ENCODE measurements around the gene C2CD2L. TPM values are rescaled to one million over a fixed set of nuclear protein-coding genes. Genes with fewer than 3 reads are reported as not detected.
"Not testable (repeated sequence)": the region's sequence is repeated elsewhere in the genome, so short reads cannot be mapped to it uniquely, and the experiment has no call there.

Gene C2CD2L
- total and polyA plus RNA-seq, 2 of the 13 experiments (the other 11 are each of a cell fraction or from before 2014, with no cell fraction given) = 3.7 to 5.5 TPM

GRCh38 chr11:119134389-119134978 lies 27.3 kb downstream of the C2CD2L start:
- H3K4me1 ChIP-seq (ENCODE audit: insufficient read depth, low read length) = peaks cover 15% of the 10 kb centered on the region
- peaks cover 21 to 32% of the 10 kb centered on the region in 2 experiments for H3K36me3 ChIP-seq (replicated peaks in 1 of 2; ENCODE audit: control insufficient read depth in 1 of 2, insufficient read depth in 2 of 2, low read length in 2 of 2)
- no peak overlapping the region for H3K4me2 ChIP-seq (ENCODE audit: low read depth, low read length)
- H3K9me3 ChIP-seq (ENCODE audit: low read length) = no peaks in the 10 kb centered on the region
- in situ Hi-C loops (cut with HindIII; ENCODE audit: extremely low pct_ligation_motif_present, low pct_unique_long_range_greater_than_20kb) = no loop called here
- ChIA-PET POLR2A (interaction anchor here (0.8 to 1.8 kb wide), 4 partner anchors 13 to 34 kb away, joined by 3 to 4 read pairs (median 4); partner anchors contain the start of genes C2CD2L, HINFP and NLRX1), CTCF (ENCODE audit: low intra/inter-chr PET ratio, low total read pairs) (interaction anchor here (0.9 kb wide), 1 partner anchor 34 kb away, joined by 3 read pairs; no protein-coding TSS in a partner anchor)
- H3K27me3 ChIP-seq (ENCODE audit: control insufficient read depth in 1 of 2, insufficient read depth in 2 of 2, low read length in 2 of 2) = no peaks in the 10 kb centered on the region
- DNase-seq (ENCODE audit: low spot score) (no peak), ATAC-seq (peak; percentile 72), FAIRE-seq (no peak)
- no peaks in the 10 kb centered on the region for H3K79me2 ChIP-seq (ENCODE audit: insufficient read depth, low read length)
- TF ChIP-seq ELF4 (CRISPR knock-in tag; IDR thresholded peaks at IDR 0.05; ENCODE audit: borderline replicate concordance) (no peak), ZNF678 (CRISPR knock-in tag; IDR thresholded peaks at IDR 0.05) (no peak)
- TF ChIP-seq, protein P1, sequence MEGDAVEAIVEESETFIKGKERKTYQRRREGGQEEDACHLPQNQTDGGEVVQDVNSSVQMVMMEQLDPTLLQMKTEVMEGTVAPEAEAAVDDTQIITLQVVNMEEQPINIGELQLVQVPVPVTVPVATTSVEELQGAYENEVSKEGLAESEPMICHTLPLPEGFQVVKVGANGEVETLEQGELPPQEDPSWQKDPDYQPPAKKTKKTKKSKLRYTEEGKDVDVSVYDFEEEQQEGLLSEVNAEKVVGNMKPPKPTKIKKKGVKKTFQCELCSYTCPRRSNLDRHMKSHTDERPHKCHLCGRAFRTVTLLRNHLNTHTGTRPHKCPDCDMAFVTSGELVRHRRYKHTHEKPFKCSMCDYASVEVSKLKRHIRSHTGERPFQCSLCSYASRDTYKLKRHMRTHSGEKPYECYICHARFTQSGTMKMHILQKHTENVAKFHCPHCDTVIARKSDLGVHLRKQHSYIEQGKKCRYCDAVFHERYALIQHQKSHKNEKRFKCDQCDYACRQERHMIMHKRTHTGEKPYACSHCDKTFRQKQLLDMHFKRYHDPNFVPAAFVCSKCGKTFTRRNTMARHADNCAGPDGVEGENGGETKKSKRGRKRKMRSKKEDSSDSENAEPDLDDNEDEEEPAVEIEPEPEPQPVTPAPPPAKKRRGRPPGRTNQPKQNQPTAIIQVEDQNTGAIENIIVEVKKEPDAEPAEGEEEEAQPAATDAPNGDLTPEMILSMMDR (CRISPR knock-in tag; IDR thresholded peaks at IDR 0.05) = peak; percentile 24; the same call in 1 of the 2 replicates
- 100% methylated on average over 1 of the region's 4 CpGs for WGBS (ENCODE audit: low lambda C conversion rate)
- H3K4me3 ChIP-seq (replicated peaks in 1 of 3; ENCODE audit: insufficient read depth in 1 of 3, low read depth in 2 of 3, low read length in 3 of 3) = no peak overlapping the region
- no peak overlapping the region for H3K9ac ChIP-seq (ENCODE audit: insufficient read depth, low read depth, low read length)
- BruUV-seq (replicated peaks) = no TSS peak
- intact Hi-C loops (cut with micrococcal nuclease; ENCODE audit: unreplicated experiment) = no loop called here
- no peaks in the 10 kb centered on the region for H4K20me1 ChIP-seq (ENCODE audit: insufficient read depth, low read length)
- H3K27ac ChIP-seq (ENCODE audit: extremely low read length, insufficient read depth, low read length) = no peak overlapping the region
- no peak overlapping the region for H2AFZ ChIP-seq (ENCODE audit: low read length)

DNA sequence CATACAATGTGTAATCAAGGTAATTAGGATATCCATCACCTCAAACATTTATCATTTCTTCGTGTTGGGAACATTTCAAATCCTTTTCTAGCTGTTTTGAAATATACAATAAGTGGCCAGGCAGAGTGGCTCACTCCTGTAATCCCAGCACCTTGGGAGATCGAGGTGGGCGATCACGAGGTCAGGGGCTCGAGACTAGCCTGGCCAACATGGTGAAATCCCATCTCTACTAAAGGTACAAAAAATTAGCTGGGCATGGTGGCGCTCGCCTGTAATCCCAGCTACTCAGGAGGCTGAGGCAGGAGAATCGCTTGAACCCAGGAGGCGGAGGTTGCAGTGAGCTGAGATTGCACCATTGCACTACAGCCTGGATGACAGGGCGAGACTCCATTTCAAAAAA lies 32.1 kb downstream of the C2CD2L start:
- ATAC-seq; H3K4me1 ChIP-seq (ENCODE audit: insufficient read depth, low read length); BruUV-seq (replicated peaks); H3K4me3 ChIP-seq (replicated peaks in 1 of 3; ENCODE audit: insufficient read depth in 1 of 3, low read depth in 2 of 3, low read length in 3 of 3); H3K27me3 ChIP-seq (ENCODE audit: control insufficient read depth in 1 of 2, insufficient read depth in 2 of 2, low read length in 2 of 2); H3K4me2 ChIP-seq (ENCODE audit: low read depth, low read length); H3K79me2 ChIP-seq (ENCODE audit: insufficient read depth, low read length); H3K27ac ChIP-seq (ENCODE audit: extremely low read length, insufficient read depth, low read length); H4K20me1 ChIP-seq (ENCODE audit: insufficient read depth, low read length); CTCF ChIA-PET (ENCODE audit: low intra/inter-chr PET ratio, low total read pairs); H3K36me3 ChIP-seq (replicated peaks in 1 of 2; ENCODE audit: control insufficient read depth in 1 of 2, insufficient read depth in 2 of 2, low read length in 2 of 2); intact Hi-C loops (cut with micrococcal nuclease; ENCODE audit: unreplicated experiment); in situ Hi-C loops (cut with HindIII; ENCODE audit: extremely low pct_ligation_motif_present, low pct_unique_long_range_greater_than_20kb); H3K9ac ChIP-seq (ENCODE audit: insufficient read depth, low read depth, low read length); H3K9me3 ChIP-seq (ENCODE audit: low read length); DNase-seq (ENCODE audit: low spot score); H2AFZ ChIP-seq (ENCODE audit: low read length); FAIRE-seq: not testable (repeated sequence)
- POLR2A ChIA-PET = interaction anchor here (1.0 kb wide), 1 partner anchor 33 kb away, joined by 3 read pairs; the partner anchor contains the start of gene C2CD2L
- 67% methylated on average over 10 of the region's 10 CpGs for WGBS (ENCODE audit: low lambda C conversion rate)

All from HepG2 (cell line).